ENCODE measurements around the gene SUCNR1. TPM values are rescaled to one million over a fixed set of nuclear protein-coding genes. Genes with fewer than 3 reads are reported as not detected.
"Not testable (repeated sequence)": the region's sequence is repeated elsewhere in the genome, so short reads cannot be mapped to it uniquely, and the experiment has no call there.

Gene SUCNR1, protein sequence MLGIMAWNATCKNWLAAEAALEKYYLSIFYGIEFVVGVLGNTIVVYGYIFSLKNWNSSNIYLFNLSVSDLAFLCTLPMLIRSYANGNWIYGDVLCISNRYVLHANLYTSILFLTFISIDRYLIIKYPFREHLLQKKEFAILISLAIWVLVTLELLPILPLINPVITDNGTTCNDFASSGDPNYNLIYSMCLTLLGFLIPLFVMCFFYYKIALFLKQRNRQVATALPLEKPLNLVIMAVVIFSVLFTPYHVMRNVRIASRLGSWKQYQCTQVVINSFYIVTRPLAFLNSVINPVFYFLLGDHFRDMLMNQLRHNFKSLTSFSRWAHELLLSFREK
- not detected for total RNA-seq

DNA sequence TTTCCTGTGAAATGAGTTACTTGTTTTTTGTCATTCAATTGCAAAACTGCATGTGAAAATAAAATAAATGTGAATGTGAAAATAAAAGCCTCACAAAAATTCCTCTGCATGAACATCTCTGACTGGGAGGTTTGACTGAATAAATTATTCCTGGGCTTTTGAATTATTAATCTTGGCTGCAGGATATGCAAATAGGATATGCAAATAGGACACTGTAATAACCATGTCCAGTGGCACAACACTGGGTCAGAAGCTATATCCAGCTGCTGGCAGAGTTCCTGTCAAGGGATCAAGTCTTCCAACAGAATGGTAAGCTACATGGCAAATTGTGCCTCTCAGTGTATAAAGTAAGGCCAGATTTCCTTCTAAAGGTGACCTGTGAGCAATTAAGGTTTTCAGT, at the start of gene SUCNR1:
Gene SUCNR1, plus strand, starts transcription at position 246 of the 400 bp plus-strand sequence. CDS start 6,250 bp downstream, outside the sequence.
- H3K27ac Mint-ChIP-seq: no peak within 1 kb of the TSS

DNA sequence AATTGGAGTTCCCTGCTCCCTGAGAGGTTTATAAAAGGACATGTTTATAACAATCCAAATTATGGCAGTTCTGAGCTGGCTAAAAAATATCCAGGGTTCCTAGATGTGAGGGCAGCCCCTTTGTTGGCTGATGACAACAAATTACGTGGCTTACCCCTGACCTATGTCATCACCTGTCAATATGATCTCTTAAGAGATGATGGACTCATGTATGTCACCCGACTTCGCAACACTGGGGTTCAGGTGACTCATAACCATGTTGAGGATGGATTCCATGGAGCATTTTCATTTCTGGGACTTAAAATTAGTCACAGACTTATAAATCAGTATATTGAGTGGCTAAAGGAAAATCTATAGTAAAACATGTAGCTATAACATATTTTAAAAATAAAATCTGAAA, 45.6 kb upstream of the SUCNR1 start:
- DNase-seq: no peak
- ChIA-PET CTCF (no interaction called here), POLR2A (no interaction called here)
- no peaks in the 10 kb centered on the region for H3K36me3 Mint-ChIP-seq (ENCODE audit: low read depth)
- no peak overlapping the region for H3K4me3 Mint-ChIP-seq
- no peaks in the 10 kb centered on the region for H3K4me1 Mint-ChIP-seq
- no peak overlapping the region for H3K27ac Mint-ChIP-seq
- no peaks in the 10 kb centered on the region for H3K9me3 Mint-ChIP-seq
- peaks cover 25% of the 10 kb centered on the region for H3K27me3 Mint-ChIP-seq

More for the DNA sequence above, at the start of gene SUCNR1:
- Mint-ChIP-seq H3K4me1 (peaks cover 13% of the 10 kb centered on the region), H3K27me3 (peaks cover 4% of the 10 kb centered on the region), H3K4me3 (no peak within 1 kb of the TSS), H3K36me3 (ENCODE audit: low read depth) (peaks cover 2% of the 10 kb centered on the region), H3K9me3 (no peaks in the 10 kb centered on the region)
- POLR2A ChIA-PET: no interaction called here
- CTCF ChIA-PET: no interaction called here
- DNase-seq: no peak

DNA sequence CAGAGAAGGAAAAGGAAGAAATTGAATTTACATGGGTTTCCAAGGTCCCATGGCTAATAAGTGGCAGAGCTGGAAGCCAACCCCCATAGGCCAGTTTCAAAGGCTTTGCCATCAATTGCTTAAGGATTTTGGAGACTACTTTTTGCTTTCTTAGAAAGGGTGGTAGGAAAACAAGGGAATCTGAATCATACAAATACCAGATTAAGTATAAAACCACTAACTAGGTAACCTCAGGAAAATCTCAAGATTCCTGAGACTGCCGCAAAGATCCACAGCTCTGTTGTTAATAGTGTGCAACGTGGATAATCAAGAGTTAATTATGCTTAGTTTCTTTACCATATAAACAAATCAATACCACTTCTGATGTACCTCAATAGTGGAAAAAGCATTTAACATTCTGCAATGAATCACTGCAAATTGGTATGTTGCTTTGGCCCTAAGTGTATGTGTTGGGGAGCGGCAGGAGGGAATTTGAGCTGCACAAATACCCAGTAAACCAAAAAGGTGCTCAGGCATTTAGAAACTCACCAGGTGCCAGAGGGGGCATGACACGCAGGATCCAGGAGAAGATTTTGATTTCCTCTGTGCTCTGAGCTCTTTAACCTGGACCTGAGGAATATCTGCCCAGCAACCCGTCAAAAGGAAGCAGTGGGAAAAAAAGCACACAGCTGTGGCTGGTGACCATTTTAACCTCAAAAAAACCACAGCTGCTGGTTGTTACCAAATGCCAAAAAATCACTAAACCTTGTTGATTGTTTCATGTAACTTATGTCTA, 37.5 kb upstream of the SUCNR1 start:
- ChIA-PET CTCF (no interaction called here), POLR2A (no interaction called here)
- no peak overlapping the region for H3K4me3 Mint-ChIP-seq
- peaks cover 5% of the 10 kb centered on the region for H3K4me1 Mint-ChIP-seq
- peaks cover 43% of the 10 kb centered on the region for H3K27me3 Mint-ChIP-seq
- no peaks in the 10 kb centered on the region for H3K36me3 Mint-ChIP-seq (ENCODE audit: low read depth)
- H3K27ac Mint-ChIP-seq: no peak overlapping the region
- DNase-seq: no peak
- no peaks in the 10 kb centered on the region for H3K9me3 Mint-ChIP-seq

DNA sequence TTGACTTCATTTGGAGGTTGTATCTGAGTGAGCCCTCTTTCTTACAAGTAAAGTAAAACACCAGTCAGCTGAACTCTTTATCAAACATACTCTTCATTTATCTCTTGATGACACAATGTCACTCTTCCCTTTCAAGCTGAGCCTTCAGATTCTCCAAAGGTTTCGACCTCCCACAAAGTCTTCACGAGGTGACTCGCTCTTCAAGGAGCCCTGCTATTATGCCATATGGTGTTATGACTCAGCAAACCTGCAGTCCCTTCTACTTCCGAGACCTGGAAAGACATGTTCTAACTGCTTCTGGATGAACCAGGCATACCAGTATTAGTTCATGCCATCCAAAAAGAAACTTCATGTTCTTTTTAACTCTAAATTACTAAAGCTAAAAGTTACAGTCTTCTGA, 36.4 kb upstream of the SUCNR1 start:
- H3K27ac Mint-ChIP-seq: no peak overlapping the region
- no peak overlapping the region for H3K4me3 Mint-ChIP-seq
- H3K9me3 Mint-ChIP-seq: no peaks in the 10 kb centered on the region
- ChIA-PET CTCF (no interaction called here), POLR2A (no interaction called here)
- no peak for DNase-seq
- H3K36me3 Mint-ChIP-seq (ENCODE audit: low read depth): no peaks in the 10 kb centered on the region
- H3K27me3 Mint-ChIP-seq: peaks cover 38% of the 10 kb centered on the region
- peaks cover 5% of the 10 kb centered on the region for H3K4me1 Mint-ChIP-seq

DNA sequence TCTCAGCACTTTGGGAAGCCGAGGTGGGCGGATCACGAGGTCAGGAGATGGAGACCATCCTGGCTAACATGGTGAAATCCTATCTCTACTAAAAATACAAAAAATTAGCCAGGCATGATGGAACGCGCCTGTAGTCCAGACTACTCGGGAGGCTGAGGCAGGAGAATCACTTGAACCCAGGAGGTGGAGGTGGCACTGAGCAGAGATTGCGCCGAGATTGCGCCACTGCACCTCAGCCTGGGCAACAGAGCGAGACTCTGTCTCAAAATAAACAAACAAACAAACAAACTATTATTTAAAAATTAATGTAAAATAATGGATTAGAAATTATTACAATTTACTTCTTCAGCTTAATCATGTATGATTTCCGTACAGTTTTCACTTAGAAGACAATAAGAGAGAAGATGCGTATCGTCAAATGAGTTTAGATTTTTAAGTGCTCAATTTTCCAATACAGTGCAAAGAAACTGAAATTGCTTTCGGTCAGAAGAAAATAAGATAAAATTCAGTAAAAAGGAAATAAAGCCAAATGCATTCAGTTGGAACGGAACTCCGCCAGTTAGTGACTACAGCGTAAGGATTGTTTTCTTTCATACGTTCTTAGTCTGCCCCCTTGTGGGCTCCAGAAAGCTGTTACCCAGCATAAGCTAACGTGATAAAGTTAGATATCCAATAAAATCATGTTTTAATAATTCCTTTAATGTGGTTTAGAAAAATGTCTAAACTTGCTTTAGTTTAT, 34.7 kb upstream of the SUCNR1 start:
- no peaks in the 10 kb centered on the region for H3K36me3 Mint-ChIP-seq (ENCODE audit: low read depth)
- H3K27me3 Mint-ChIP-seq: peaks cover 32% of the 10 kb centered on the region
- H3K27ac Mint-ChIP-seq: no peak overlapping the region
- H3K9me3 Mint-ChIP-seq: no peaks in the 10 kb centered on the region
- DNase-seq: peak; percentile 54
- H3K4me1 Mint-ChIP-seq: peaks cover 5% of the 10 kb centered on the region
- no peak overlapping the region for H3K4me3 Mint-ChIP-seq
- POLR2A ChIA-PET: no interaction called here
- CTCF ChIA-PET: no interaction called here

DNA sequence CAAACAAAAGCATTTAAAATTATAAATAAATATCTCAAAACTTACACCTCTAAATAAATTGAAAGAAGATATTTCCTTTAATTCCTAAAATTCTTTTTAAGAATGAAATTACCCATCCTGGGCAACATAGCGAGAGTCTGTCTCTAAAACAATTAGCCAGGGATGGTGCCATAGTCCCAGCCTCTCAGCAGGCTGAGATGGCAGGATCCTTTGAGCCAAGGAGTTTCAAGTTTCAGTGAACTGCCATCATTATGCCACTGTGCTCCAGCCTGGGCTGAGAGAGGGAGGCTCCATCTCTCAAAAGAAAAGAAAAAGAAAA, 34.2 kb upstream of the SUCNR1 start:
- Mint-ChIP-seq H3K4me3 (no peak overlapping the region), H3K4me1 (peaks cover 5% of the 10 kb centered on the region), H3K9me3 (no peaks in the 10 kb centered on the region), H3K27ac (no peak overlapping the region), H3K36me3 (ENCODE audit: low read depth) (no peaks in the 10 kb centered on the region), H3K27me3 (peaks cover 29% of the 10 kb centered on the region)
- ChIA-PET POLR2A (no interaction called here), CTCF (no interaction called here)
- DNase-seq: no peak

DNA sequence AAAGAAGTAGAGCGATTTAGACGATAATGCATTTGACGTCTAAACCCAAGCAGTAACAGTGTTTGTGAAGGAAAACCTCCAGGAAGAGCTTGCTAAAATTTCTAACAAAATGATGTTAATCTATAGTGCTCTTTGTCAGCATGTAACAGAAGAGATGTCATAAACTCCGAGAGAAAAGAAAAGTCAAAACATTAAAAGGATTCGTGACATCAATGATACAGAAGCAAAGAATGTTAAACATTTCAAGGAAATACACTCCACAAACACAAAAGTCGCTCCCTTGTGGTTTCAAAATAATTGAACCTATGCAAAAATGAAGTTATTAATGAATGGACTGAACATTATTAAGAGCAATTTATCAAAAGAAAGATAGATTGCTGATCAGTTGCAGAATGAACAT, 31.6 kb upstream of the SUCNR1 start:
- Mint-ChIP-seq H3K36me3 (ENCODE audit: low read depth) (no peaks in the 10 kb centered on the region), H3K4me3 (no peak overlapping the region), H3K27ac (no peak overlapping the region), H3K27me3 (peaks cover 20% of the 10 kb centered on the region), H3K4me1 (peaks cover 2% of the 10 kb centered on the region), H3K9me3 (no peaks in the 10 kb centered on the region)
- DNase-seq: no peak
- ChIA-PET POLR2A (no interaction called here), CTCF (no interaction called here)

DNA sequence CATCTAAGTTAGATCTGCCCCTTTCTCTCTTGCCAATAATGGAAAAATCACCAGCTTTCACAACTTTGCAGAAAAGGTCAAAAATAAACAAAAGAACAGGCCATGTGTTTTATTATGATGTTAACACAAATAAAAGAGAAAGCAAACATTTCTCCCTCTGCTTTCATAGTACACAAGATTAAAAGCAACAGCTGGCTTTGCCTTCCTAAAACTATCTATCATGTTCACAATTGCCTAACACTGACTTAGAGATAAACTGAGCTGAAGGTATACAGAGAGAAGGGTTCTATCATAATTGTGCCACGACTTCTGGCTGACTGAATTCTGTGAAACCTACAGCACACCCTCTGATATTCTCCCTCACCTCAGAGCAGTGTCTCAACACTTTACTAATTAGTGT, 30.2 kb upstream of the SUCNR1 start:
- DNase-seq: no peak
- ChIA-PET CTCF (no interaction called here), POLR2A (no interaction called here)
- Mint-ChIP-seq H3K27me3 (peaks cover 16% of the 10 kb centered on the region), H3K36me3 (ENCODE audit: low read depth) (no peaks in the 10 kb centered on the region), H3K4me3 (no peak overlapping the region), H3K27ac (no peak overlapping the region), H3K9me3 (no peaks in the 10 kb centered on the region), H3K4me1 (no peaks in the 10 kb centered on the region)

DNA sequence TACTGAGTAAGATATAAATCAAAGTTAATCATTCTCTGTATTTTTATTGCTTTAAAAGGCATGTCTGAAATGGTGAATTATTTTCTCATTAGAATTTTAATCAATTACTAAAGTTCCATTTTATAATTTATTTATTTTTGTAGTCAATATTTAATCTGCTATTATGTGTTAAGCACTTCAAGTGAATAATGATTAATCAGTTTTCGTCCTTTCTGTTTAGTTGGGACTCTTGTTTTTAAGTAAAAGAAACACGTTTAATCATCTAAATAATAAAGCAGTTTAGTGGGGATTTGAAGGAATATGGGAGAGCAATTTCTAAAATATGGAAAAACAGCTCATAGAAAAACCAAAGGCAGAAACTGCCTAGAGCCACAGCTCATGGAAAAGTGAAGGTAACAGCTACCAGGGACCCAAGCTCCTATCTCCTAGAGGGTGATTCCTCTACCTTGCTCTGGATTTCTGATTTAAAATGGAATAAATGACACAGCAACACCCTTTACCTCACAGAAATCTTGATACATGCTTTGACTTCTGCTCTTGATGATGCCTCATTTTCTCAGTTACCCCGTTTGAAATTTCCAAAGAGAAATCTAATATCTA, 28.0 kb upstream of the SUCNR1 start:
- Mint-ChIP-seq H3K4me3 (no peak overlapping the region), H3K27ac (no peak overlapping the region), H3K9me3 (no peaks in the 10 kb centered on the region), H3K36me3 (ENCODE audit: low read depth) (no peaks in the 10 kb centered on the region), H3K4me1 (no peaks in the 10 kb centered on the region), H3K27me3 (peaks cover 19% of the 10 kb centered on the region)
- ChIA-PET POLR2A (no interaction called here), CTCF (no interaction called here)
- no peak for DNase-seq

DNA sequence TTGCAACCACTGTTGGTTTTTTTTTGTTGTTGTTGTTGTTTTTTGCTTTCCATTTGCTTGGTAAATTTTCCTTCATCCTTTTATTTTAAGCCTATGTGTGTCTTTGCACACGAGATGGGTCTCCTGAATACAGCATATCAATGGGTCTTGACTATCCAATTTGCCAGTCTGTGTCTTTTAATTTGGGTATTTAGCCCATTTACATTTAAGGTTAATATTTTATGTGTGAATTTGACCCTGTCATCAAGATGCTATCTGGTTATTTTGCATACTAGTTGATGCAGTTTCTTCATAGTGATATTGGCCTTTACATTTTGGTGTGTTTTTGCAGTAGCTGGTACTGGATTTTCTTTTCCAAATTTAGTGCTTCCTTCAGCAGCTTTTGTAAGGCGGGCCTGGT, 23.4 kb upstream of the SUCNR1 start:
- DNase-seq; POLR2A ChIA-PET; CTCF ChIA-PET; H3K4me3 Mint-ChIP-seq; H3K27ac Mint-ChIP-seq; H3K4me1 Mint-ChIP-seq; H3K36me3 Mint-ChIP-seq (ENCODE audit: low read depth); H3K9me3 Mint-ChIP-seq: not testable (repeated sequence)
- peaks cover 12% of the 10 kb centered on the region for H3K27me3 Mint-ChIP-seq

DNA sequence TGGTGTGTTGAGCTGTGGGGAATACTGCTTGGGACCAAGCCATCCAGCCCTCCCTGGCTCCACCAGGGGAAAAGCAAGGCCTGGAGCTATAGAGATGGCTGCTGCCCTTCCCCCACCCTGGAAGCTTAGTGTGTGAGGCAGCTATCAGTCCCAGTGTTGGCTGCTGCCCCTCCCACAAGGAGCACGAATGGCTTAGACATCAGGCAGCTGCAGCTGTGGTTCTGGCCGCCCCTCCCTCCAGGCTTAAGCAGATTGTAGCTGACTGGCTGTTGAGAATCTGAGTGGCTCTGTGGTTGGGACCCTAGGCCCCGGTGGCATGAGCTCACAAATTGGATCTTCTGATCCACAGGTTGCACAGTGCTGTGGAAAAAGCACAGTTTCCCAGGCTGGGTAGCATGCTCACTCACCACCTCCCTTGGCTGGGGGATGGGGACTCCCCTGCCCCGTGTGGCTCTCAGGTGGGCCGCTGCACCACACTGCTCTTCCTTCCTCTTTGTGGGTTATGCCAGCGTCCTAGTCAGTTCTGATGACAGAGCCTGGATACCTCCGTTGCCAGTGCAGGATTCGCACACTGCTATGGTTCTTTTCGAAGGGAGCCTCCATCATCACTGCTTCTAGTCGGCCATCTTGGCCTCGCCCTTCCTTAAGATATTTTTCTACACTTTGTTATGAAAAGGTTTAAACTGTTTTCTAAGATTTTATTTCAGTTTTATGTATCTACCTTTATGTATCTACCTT, 21.2 kb upstream of the SUCNR1 start:
- Mint-ChIP-seq H3K27ac (no peak overlapping the region), H3K27me3 (peaks cover 19% of the 10 kb centered on the region), H3K4me3 (no peak overlapping the region), H3K9me3 (peaks cover 4% of the 10 kb centered on the region), H3K36me3 (ENCODE audit: low read depth) (no peaks in the 10 kb centered on the region), H3K4me1 (peaks cover 3% of the 10 kb centered on the region)
- POLR2A ChIA-PET: no interaction called here
- CTCF ChIA-PET: interaction anchor here (0.5 kb wide), 1 partner anchor 1140 kb away, joined by 3 read pairs; no protein-coding TSS in a partner anchor
- no peak for DNase-seq

DNA sequence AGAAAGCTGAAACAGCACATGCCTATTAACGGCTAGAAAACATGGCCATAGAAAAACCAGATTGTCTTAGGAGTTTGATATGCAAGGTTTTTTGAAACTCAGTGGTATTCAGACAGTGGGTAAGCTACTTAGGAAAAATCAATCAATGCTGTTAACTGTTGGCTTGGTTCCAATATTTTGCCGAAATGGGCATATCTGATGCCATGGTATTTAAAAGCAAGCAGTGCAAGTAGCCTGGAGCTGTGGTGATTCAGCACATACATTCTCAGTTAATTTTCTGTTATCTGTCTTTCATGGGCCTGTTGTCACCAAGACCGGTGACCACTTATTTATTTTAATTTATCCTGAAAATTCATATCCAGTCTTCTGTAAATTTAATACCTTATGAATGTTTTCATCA, 17.3 kb upstream of the SUCNR1 start:
- Mint-ChIP-seq H3K4me1 (peaks cover 3% of the 10 kb centered on the region), H3K27ac (no peak overlapping the region), H3K27me3 (peaks cover 10% of the 10 kb centered on the region), H3K4me3 (no peak overlapping the region), H3K36me3 (ENCODE audit: low read depth) (no peaks in the 10 kb centered on the region), H3K9me3 (peaks cover 4% of the 10 kb centered on the region)
- POLR2A ChIA-PET: no interaction called here
- DNase-seq: no peak
- CTCF ChIA-PET: no interaction called here

DNA sequence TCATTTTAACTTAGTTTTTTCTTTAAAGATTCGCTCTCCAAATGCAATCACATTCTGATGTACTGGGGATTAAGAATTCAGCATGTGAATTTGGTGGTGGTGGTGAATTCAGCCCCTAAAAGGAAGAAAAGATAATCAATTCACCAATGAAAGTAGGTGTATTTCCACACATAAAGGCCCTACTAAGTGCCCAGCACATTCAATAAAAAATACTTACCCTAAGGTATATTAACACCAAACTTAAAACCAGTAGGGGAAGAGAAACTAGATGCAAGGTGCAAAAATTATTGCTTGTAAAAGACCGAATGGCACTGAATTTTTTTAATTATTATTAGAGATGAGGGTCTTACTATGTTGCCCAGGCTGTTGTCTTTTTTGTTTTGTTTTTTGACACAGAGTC, 16.8 kb upstream of the SUCNR1 start:
- no peak overlapping the region for H3K4me3 Mint-ChIP-seq
- no peaks in the 10 kb centered on the region for H3K36me3 Mint-ChIP-seq (ENCODE audit: low read depth)
- POLR2A ChIA-PET: no interaction called here
- peaks cover 4% of the 10 kb centered on the region for H3K9me3 Mint-ChIP-seq
- DNase-seq: no peak
- peaks cover 10% of the 10 kb centered on the region for H3K27me3 Mint-ChIP-seq
- CTCF ChIA-PET: no interaction called here
- H3K4me1 Mint-ChIP-seq: peaks cover 3% of the 10 kb centered on the region
- H3K27ac Mint-ChIP-seq: no peak overlapping the region
